ENCODE measurements around the gene SLC22A25.

Gene SLC22A25

GRCh38 chr11:63227521-63228107 is 15.8 kb downstream of the SLC22A25 start:
- H3K4me1 ChIP-seq (ENCODE audit: control insufficient read depth in 1 of 2, insufficient read depth in 2 of 2, low read length in 2 of 2), result no peaks in the 10 kb centered on the region
- H3K4me3 ChIP-seq (ENCODE audit: low read depth in 1 of 2, low read length in 2 of 2), result no peak overlapping the region
- no peaks in the 10 kb centered on the region for H3K27me3 ChIP-seq (ENCODE audit: low read depth, low read length)
- no peak overlapping the region for H3K27ac ChIP-seq (ENCODE audit: low read length)
- peaks cover 0 to 2% of the 10 kb centered on the region in 2 donors for H3K9me3 ChIP-seq (ENCODE audit: control insufficient read depth in 1 of 2, low read length in 2 of 2)
- no peaks in the 10 kb centered on the region for H3K36me3 ChIP-seq (ENCODE audit: control insufficient read depth in 1 of 2, insufficient read depth in 2 of 2, low read length in 2 of 2)

DNA sequence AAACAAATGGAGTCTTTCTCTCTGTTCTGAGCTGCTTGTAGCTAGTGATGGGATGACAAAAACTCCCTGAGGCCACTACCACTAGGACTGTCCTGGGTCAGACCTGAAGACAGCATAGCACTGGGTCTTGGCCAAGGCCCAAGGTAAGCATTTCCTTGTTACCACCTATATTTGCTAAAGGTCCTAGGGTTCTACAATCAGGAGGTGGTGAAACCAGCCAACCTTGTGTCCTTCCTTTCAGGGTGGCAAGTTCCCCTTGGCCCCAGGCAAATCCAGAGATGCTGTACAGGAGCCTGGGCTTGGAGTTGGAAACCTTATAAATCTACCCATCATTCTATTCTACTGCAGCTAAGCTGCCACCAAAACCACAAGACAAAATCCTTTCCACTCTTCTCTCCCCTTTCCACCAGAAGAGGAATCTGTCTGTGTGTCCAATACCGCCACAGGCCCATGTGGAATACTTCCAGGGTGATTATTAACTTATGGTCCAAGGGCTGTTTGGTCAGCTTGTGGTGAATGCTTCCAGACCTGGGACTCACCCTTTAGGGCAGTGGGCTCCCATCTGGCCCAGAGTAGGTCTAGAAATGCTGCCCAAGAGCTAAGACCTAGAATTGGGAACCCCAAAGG is 16.8 kb downstream of the SLC22A25 start:
- Histone ChIP-seq H3K4me3 (ENCODE audit: low read depth in 1 of 2, low read length in 2 of 2) (no peak overlapping the region), H3K4me1 (ENCODE audit: control insufficient read depth in 1 of 2, insufficient read depth in 2 of 2, low read length in 2 of 2) (no peaks in the 10 kb centered on the region)

DNA sequence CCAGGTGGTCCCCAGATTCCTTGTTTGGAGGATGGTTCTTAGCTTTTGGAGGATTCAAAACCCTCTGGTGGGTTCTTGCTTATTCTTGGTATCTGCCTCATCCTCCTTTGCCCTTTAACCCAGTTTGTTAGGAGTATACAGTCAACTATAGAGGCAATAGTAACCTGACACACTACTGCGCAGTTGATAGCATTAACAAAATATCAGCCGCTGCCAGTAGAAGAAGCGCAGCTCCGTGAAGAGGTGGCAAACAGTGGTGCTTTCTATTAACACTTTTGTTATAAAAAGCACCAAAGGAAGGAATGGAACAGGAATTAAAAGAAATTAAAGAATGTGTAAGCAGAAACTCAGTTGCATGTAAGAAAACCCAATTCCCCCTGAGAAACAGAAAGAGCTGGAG is 29.3 kb downstream of the SLC22A25 start:
- no peaks in the 10 kb centered on the region for H3K36me3 ChIP-seq (ENCODE audit: control insufficient read depth in 1 of 2, insufficient read depth in 2 of 2, low read length in 2 of 2)
- no peak overlapping the region for H3K4me3 ChIP-seq (ENCODE audit: low read depth in 1 of 2, low read length in 2 of 2)
- H3K27me3 ChIP-seq (ENCODE audit: low read depth, low read length), result no peaks in the 10 kb centered on the region
- H3K4me1 ChIP-seq (ENCODE audit: control insufficient read depth in 1 of 2, insufficient read depth in 2 of 2, low read length in 2 of 2), result no peaks in the 10 kb centered on the region
- no peaks in the 10 kb centered on the region for H3K9me3 ChIP-seq (ENCODE audit: control insufficient read depth in 1 of 2, low read length in 2 of 2)
- H3K27ac ChIP-seq (ENCODE audit: low read length), result no peak overlapping the region

More for the DNA sequence above, 16.8 kb downstream of the SLC22A25 start:
- Histone ChIP-seq H3K9me3 (ENCODE audit: control insufficient read depth in 1 of 2, low read length in 2 of 2) (peaks cover 0 to 2% of the 10 kb centered on the region in 2 donors), H3K36me3 (ENCODE audit: control insufficient read depth in 1 of 2, insufficient read depth in 2 of 2, low read length in 2 of 2) (no peaks in the 10 kb centered on the region), H3K27me3 (ENCODE audit: low read depth, low read length) (no peaks in the 10 kb centered on the region), H3K27ac (ENCODE audit: low read length) (no peak overlapping the region)

GRCh38 chr11:63212742-63213141 is 30.7 kb downstream of the SLC22A25 start:
- Histone ChIP-seq H3K27me3 (ENCODE audit: low read depth, low read length) (no peaks in the 10 kb centered on the region), H3K36me3 (ENCODE audit: control insufficient read depth in 1 of 2, insufficient read depth in 2 of 2, low read length in 2 of 2) (no peaks in the 10 kb centered on the region), H3K4me3 (ENCODE audit: low read depth in 1 of 2, low read length in 2 of 2) (no peak overlapping the region), H3K4me1 (ENCODE audit: control insufficient read depth in 1 of 2, insufficient read depth in 2 of 2, low read length in 2 of 2) (no peaks in the 10 kb centered on the region), H3K27ac (ENCODE audit: low read length) (no peak overlapping the region), H3K9me3 (ENCODE audit: control insufficient read depth in 1 of 2, low read length in 2 of 2) (no peaks in the 10 kb centered on the region)

DNA sequence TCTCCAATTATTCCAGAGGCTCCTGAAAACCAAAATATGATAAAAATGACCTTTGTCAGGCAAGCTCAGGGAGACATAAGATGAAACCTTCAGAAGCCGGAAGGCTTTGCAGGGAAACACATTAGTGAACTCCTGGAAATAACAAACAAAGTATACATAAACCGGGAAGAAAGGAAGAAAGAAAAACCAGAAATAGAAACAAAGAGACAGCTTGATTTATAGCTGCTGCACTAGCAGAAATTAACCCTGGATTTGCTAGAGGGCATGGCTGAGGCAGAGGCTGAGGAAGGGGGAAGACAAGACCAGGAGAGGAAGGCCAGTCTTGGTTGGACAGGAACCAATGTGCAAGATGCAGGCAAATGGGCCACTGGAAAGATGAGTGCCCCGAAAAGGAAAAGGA is 33.3 kb downstream of the SLC22A25 start:
- Histone ChIP-seq H3K27ac (ENCODE audit: low read length) (no peak overlapping the region), H3K4me3 (ENCODE audit: low read depth in 1 of 2, low read length in 2 of 2) (no peak overlapping the region), H3K27me3 (ENCODE audit: low read depth, low read length) (no peaks in the 10 kb centered on the region), H3K9me3 (ENCODE audit: control insufficient read depth in 1 of 2, low read length in 2 of 2) (no peaks in the 10 kb centered on the region), H3K36me3 (ENCODE audit: control insufficient read depth in 1 of 2, insufficient read depth in 2 of 2, low read length in 2 of 2) (no peaks in the 10 kb centered on the region), H3K4me1 (ENCODE audit: control insufficient read depth in 1 of 2, insufficient read depth in 2 of 2, low read length in 2 of 2) (no peaks in the 10 kb centered on the region)

Measured in muscle layer of duodenum (tissue), 2 donors.